HG03442 (cell line): ENCODE measurements around the gene RPL11.
"Not testable (repeated sequence)": the region's sequence is repeated elsewhere in the genome, so short reads cannot be mapped to it uniquely, and the experiment has no call there.

Experiments
- ATAC-seq: cut with Tn5 transposase; IDR thresholded peaks from one replicate; pipeline ENCODE4 v1.9.1; 2021; ENCODE audit warnings: mild to moderate bottlenecking, moderate library complexity; ENCODE audit not compliant: unreplicated experiment

The RPL11 gene

DNA sequence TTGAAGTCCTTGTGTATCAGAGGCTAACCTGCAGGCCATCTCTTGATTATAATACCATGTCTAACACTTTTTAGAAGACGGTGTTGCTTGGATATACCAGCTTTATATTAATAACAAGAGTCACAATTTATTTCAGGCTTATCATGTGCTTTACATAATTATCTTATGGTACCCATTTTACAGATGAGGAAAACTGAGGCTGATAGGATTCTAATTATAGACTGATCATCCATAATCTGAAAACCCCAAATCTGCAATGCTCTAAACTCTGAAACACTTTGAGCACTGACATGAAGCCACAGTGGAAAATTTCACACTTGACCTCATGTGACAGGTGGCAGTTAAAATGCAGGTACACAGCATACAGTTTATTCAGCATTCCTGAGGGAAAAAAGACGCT lies 7.2 kb upstream of the RPL11 start:
- ATAC-seq = no peak

DNA sequence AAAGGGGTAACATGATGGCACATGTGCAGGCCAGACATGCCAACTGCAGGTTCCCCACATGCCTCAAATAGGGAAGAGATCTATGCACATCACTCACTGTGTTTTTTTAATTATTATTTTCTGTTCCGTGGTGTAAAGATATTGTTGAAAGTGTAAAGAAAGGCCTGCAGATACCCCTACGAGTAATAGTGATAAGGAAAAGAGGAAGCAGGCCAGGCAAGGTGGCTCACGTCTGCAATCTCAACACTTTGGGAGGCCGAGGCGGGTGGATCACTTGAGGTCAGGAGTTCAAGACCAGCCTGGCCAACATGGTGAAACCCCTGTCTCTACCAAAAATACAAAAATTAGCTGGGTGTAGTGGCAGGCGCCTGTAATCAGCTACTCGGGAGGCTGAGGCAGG lies 6.4 kb upstream of the RPL11 start:
- ATAC-seq = not testable (repeated sequence)

GRCh38 chr1:23687680-23688079 lies 3.9 kb upstream of the RPL11 start:
- ATAC-seq = not testable (repeated sequence)

DNA sequence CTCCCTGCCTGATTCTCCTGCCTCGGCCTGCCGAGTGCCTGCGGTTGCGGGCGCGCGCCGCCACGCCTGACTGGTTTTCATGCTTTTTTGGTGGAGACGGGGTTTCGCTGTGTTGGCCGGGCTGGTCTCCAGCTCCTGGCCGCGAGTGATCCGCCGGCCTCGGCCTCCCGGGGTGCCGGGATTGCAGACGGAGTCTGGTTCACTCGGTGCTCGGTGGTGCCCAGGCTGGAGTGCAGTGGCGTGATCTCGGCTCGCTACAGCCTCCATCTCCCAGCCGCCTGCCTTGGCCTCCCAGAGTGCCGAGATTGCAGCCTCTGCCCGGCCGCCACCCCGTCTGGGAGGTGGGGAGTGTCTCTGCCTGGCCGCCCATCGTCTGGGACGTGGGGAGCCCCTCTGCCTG lies 3.3 kb upstream of the RPL11 start:
- ATAC-seq = not testable (repeated sequence)

- ATAC-seq = no peak
These were observed 784 bp downstream of the RPL11 start for GRCh38 chr1:23692308-23692871.

GRCh38 chr1:23693599-23693998 lies 2.0 kb downstream of the RPL11 start:
- ATAC-seq = no peak

GRCh38 chr1:23694371-23694770 lies 2.8 kb downstream of the RPL11 start:
- ATAC-seq = no peak

GRCh38 chr1:23695667-23696066 lies 4.1 kb downstream of the RPL11 start:
- no peak for ATAC-seq

GRCh38 chr1:23696335-23696989 lies 4.9 kb downstream of the RPL11 start:
- ATAC-seq = no peak

DNA sequence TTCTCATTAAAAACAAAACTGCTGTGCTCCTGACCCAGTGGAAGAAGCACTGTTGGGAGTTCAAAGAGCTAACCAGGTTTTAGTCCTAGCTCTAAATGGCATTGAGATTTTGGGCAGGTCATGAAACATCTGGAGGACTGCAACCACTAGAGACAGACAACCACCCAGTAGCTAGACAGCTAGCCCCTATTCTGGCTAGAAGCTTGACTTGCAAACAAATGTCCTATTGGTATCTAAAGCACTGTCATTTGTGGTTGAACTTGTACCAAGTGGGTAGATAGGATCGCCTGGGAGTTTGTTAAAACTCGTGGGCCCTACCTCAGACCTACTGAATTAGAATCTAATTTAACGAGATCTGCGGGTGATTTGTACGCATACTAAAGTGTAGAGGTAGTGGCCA lies 6.9 kb downstream of the RPL11 start:
- ATAC-seq = no peak

- ATAC-seq = no peak
These were observed 7.9 kb downstream of the RPL11 start for GRCh38 chr1:23699280-23700179.

DNA sequence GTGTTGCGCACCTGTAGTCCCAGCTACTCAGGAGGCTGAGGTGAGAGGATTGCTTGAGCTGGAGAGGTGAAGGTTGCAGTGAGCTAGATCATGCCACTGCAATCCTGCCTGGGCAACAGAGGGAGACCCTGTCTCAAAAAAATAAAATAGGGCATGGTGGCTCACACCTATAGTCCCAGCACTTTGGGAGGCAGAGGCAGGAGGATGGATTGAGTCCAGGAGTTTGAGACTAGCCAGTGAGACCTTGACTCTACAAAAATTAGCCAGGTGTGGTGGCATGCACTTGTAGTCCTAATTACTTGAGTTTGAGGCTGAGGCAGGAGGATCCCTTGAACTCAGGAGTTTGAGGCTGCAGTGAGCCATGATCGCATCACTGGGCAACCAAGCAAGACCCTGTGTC lies 9.7 kb downstream of the RPL11 start:
- no peak for ATAC-seq

DNA sequence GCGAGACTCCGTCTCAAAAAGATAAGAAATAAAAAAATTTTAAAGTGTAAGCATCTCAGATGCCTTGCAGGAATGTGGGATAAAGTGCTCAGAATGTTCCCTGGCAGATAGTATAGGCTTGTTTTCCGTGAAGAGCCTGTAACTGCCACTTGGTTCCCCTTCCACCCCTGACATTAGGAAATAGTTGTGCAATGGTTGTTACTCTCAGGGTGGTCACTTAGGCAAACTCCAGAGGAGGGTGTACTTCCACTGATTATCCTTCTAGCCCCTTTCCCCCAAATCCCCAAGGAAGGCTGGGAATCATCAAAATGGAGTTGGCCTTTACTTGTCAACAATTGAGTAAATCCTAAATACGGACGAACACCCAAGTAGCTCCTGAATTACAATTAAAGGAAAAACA lies 10.4 kb downstream of the RPL11 start:
- ATAC-seq = no peak

DNA sequence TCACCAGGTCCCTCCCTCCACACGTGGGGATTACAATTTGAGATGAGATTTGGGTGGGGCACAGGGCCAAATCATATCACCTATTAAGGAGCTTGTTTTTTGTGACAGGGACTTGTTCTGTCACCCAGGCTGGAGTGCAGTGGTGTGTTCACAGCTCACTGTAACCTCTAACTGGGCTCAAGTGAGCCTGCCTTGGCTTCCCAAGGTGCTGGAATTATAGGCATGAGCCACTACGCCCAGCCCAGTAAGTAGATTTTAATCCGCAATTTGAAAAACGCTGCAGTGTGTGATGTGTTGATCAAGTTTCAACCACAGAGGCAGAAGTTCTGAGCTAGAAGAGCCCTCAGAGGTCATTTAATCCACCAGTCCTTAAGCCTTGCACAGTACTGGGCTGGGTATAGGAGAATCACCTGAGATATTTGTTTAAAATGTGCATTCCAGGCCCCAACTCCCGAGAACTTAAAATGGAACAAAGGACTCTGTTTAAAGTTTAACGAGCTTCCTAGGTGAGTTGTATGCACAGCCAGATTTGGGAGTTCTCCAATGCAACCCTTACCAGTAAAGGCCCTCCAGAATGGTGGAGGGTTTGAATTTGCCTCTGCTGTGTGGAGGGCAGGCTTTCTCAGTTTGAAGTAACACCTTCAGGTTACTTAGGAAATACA lies 13.4 kb downstream of the RPL11 start:
- no peak for ATAC-seq

- ATAC-seq = no peak
These were observed 17.6 kb downstream of the RPL11 start for GRCh38 chr1:23709229-23709628.

- ATAC-seq = no peak
These were observed 26.9 kb downstream of the RPL11 start for GRCh38 chr1:23718482-23718881.

DNA sequence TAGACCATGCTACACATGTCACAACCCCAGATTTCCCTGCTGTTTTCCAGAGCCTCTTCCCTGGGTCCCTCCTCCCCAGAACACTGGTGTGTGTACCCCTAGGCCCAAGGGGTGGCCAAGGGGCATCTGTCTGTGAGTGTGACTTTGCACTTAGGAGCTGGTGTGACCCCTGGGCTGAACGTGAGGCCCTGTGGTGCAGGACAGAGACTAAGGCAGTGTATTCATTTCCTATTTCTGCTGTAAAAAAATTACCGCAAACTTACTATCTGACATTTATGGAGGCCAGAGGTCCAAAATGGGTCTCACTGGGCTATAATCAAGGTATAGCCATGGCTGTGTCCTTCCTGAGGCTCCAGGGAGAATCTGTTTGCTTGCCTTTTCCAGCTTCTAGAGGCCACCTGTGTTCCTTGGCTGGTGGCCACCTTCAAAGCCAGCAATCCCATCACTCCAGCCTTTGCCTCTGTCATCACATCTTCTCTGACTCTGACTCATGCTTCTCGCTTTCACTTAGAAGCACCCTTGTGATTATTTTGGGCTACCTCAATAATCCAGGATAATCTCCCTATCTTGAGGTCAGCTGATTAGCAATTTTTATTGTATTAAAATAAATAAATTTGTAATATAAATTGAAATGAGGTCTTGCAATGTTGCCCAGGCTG lies 27.7 kb downstream of the RPL11 start:
- no peak for ATAC-seq

DNA sequence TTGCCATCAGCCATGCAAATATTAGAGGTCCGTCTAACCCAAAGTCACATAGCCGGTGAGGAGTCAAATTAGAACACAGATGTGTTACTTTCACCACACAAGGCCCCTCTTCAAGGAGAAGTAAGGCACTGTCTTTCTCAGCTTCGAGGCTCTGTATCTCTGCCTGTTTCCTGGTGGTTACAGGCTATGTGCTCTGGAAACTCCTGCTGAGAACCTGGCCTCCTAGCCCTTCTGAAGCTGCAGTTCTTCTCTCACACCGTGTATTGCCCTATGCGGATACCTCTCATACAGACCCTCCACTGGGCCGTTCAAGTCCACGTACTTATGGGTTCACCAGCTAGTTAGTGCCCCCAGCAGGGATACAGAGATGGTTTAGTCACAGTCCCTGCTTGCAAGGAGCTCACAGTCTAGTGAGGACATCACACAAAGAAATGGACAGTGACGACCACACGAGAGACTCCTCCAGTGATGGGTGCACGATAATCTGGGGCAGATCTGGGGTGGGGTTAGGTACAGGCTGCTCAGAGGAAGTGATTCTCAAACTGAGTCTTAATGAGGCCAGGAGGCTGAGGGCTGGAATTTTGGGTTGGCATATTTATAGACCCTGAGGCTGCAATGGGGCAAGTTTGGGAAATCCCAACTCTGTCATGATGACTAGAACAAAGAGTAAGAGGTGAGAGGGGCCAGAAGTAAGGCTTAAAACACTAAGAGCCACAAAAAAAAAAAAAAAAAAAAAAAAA lies 28.8 kb downstream of the RPL11 start:
- ATAC-seq = peak; percentile 65

GRCh38 chr1:23722652-23723051 lies 31.0 kb downstream of the RPL11 start:
- ATAC-seq = no peak

DNA sequence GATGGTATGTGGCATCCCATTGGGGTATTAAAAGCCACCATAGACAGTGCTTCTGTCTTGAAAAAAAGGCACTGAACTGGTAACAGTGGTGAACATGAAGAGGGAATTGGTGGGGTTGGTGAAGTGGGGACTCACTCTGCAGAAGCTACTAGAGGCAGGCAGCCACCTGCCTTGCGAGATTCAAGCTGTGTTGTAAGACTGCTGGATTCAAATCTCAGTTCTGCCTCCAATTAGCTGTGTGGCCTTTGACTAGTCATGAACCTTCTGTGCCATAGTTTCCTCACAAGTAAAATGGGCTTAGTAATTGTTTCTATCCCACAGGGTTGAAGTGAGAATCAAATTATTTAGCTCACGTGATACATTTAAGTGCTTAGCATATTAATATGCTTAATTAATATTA lies 35.1 kb downstream of the RPL11 start:
- no peak for ATAC-seq
